ENCODE measurements around the gene MIPOL1. TPM values are rescaled to one million over a fixed set of nuclear protein-coding genes. Genes with fewer than 3 reads are reported as not detected.

MIPOL1 gene
- total and polyA plus RNA-seq, 7 donors: 1.2 to 21.6 (median 11.7) TPM

GRCh38 chr14:37559386-37559785 is 361.6 kb downstream of the MIPOL1 start:
- Histone ChIP-seq H3K9me3 (peaks cover 0 to 3% (median 0%) of the 10 kb centered on the region in 4 donors), H3K4me1 (no peaks in the 10 kb centered on the region), H3K27ac (no peak overlapping the region), H3K4me3 (no peak overlapping the region), H3K36me3 (no peaks in the 10 kb centered on the region), H3K27me3 (no peaks in the 10 kb centered on the region)
- WGBS, 2 donors: 92% methylated on average over 6 of the region's 6 CpGs
- no peak for DNase-seq
- TF ChIP-seq POLR2AphosphoS5 (IDR thresholded peaks at IDR 0.05) (no peak), POLR2A (IDR thresholded peaks at IDR 0.05) (no peak), EP300 (IDR thresholded peaks at IDR 0.05) (no peak)
- TF ChIP-seq, protein P1, sequence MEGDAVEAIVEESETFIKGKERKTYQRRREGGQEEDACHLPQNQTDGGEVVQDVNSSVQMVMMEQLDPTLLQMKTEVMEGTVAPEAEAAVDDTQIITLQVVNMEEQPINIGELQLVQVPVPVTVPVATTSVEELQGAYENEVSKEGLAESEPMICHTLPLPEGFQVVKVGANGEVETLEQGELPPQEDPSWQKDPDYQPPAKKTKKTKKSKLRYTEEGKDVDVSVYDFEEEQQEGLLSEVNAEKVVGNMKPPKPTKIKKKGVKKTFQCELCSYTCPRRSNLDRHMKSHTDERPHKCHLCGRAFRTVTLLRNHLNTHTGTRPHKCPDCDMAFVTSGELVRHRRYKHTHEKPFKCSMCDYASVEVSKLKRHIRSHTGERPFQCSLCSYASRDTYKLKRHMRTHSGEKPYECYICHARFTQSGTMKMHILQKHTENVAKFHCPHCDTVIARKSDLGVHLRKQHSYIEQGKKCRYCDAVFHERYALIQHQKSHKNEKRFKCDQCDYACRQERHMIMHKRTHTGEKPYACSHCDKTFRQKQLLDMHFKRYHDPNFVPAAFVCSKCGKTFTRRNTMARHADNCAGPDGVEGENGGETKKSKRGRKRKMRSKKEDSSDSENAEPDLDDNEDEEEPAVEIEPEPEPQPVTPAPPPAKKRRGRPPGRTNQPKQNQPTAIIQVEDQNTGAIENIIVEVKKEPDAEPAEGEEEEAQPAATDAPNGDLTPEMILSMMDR (IDR thresholded peaks at IDR 0.05): no peak
- intact Hi-C loops (cut with DNase I): no loop called here

DNA sequence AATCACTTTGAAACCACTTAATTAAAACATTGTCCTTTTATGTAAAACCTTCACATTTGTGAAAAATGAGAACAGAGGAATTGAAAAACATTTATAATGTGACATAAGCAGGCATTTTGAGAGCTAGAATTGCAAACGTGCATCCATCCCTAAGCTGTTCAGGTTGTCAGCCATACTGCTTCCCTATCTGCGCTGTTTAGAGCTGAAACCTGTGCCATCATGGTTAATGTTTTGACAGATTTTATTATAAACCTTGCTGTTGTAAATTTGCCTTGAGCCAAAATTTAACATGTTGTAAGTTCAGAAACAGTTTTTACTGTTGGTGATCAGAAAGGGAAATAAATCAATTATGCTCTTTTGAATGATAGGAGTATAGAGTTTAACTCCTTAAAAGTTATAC is 365.5 kb downstream of the MIPOL1 start:
- no peak for DNase-seq
- no peak overlapping the region for H3K27ac ChIP-seq
- no peaks in the 10 kb centered on the region for H3K36me3 ChIP-seq
- TF ChIP-seq, protein P1 (IDR thresholded peaks at IDR 0.05): no peak
- TF ChIP-seq POLR2A (IDR thresholded peaks at IDR 0.05) (no peak), EP300 (IDR thresholded peaks at IDR 0.05) (no peak), POLR2AphosphoS5 (IDR thresholded peaks at IDR 0.05) (no peak)
- 16 to 64% methylated on average over 2 of the region's 2 CpGs for WGBS, 2 donors
- H3K4me1 ChIP-seq: no peaks in the 10 kb centered on the region
- no peaks in the 10 kb centered on the region for H3K9me3 ChIP-seq
- no peak overlapping the region for H3K4me3 ChIP-seq
- intact Hi-C loops (cut with DNase I): no loop called here
- H3K27me3 ChIP-seq: no peaks in the 10 kb centered on the region

GRCh38 chr14:37565550-37565949 is 367.8 kb downstream of the MIPOL1 start:
- Histone ChIP-seq H3K9me3 (no peaks in the 10 kb centered on the region), H3K27me3 (no peaks in the 10 kb centered on the region), H3K4me1 (no peaks in the 10 kb centered on the region), H3K27ac (no peak overlapping the region), H3K36me3 (no peaks in the 10 kb centered on the region), H3K4me3 (no peak overlapping the region)
- TF ChIP-seq, protein P1 (IDR thresholded peaks at IDR 0.05): peak in 1 of 4 experiments; percentile 21
- TF ChIP-seq POLR2A (IDR thresholded peaks at IDR 0.05) (no peak), EP300 (IDR thresholded peaks at IDR 0.05) (no peak)
- 14 to 74% methylated on average over 1 of the region's 1 CpG for WGBS, 2 donors
- DNase-seq: no peak
- intact Hi-C loops (cut with DNase I): no loop called here

GRCh38 chr14:37566811-37567371 is 369.2 kb downstream of the MIPOL1 start:
- Histone ChIP-seq H3K36me3 (no peaks in the 10 kb centered on the region), H3K27ac (no peak overlapping the region), H3K4me3 (no peak overlapping the region), H3K9me3 (no peaks in the 10 kb centered on the region), H3K27me3 (no peaks in the 10 kb centered on the region), H3K4me1 (no peaks in the 10 kb centered on the region)
- WGBS, 2 donors: 11 to 45% methylated on average over 3 of the region's 3 CpGs
- no peak for DNase-seq
- intact Hi-C loops (cut with DNase I): no loop called here
- TF ChIP-seq POLR2AphosphoS5 (IDR thresholded peaks at IDR 0.05): no peak
- TF ChIP-seq EP300 (IDR thresholded peaks at IDR 0.05): no peak
- TF ChIP-seq, protein P1 (IDR thresholded peaks at IDR 0.05): no peak
- no peak for TF ChIP-seq POLR2A (IDR thresholded peaks at IDR 0.05)

DNA sequence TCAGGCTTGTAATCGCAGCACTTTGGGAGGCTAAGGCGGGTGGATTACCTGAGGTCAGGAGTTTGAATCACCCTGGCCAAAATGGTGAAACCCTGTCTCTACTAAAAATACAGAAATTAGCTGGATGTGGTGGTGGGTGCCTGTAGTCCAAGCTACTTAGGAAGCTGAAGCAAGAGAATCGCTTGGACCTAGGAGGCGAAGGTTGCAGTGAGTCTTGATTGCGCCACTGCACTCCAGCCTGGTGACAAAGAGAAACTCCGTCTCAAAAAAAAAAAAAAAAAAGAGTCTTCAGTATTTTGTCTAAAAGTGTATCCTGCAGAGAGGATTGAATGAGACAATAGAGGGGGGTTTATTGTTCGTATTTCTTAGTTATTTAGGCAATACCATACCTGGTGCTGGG is 372.0 kb downstream of the MIPOL1 start:
- Histone ChIP-seq H3K9me3 (no peaks in the 10 kb centered on the region), H3K4me1 (no peaks in the 10 kb centered on the region), H3K4me3 (no peak overlapping the region), H3K36me3 (no peaks in the 10 kb centered on the region), H3K27ac (no peak overlapping the region), H3K27me3 (peaks cover 0 to 13% (median 5%) of the 10 kb centered on the region in 3 donors)
- intact Hi-C loops (cut with DNase I): no loop called here
- no peak for DNase-seq
- TF ChIP-seq, protein P1 (IDR thresholded peaks at IDR 0.05): no peak
- TF ChIP-seq POLR2AphosphoS5 (IDR thresholded peaks at IDR 0.05) (no peak), POLR2A (IDR thresholded peaks at IDR 0.05) (no peak), EP300 (IDR thresholded peaks at IDR 0.05) (no peak)
- WGBS, 2 donors: 79 to 96% methylated on average over 7 of the region's 7 CpGs
